Liver (tissue), 3 donors: ENCODE measurements around the gene GLS.

Experiments used
- CTCF ChIP-seq: fragments of 150-350 bp; IDR thresholded peaks from 2 replicates; pipeline ENCODE4 v1.5.1; 2017; ENCODE audit warnings: improper control_type of control experiment, low read depth, low read length; ENCODE audit not compliant: missing input control
- JUND ChIP-seq, 2 donors: IDR thresholded peaks; 2 replicates each; pipeline ENCODE4 v1.6.1; 2016; ENCODE audit warnings: antibody characterized with exemption in 2 of 2
- MAX ChIP-seq: IDR thresholded peaks from 2 replicates; pipeline ENCODE4 v1.6.1; 2016; ENCODE audit warnings: antibody characterized with exemption
- RAD21 ChIP-seq, 2 donors: IDR thresholded peaks; 2 replicates each; pipeline ENCODE4 v1.6.1; 2016; ENCODE audit warnings: antibody characterized with exemption in 2 of 2, mild to moderate bottlenecking in 2 of 2
- REST ChIP-seq: IDR thresholded peaks from 2 replicates; pipeline ENCODE4 v1.6.1; 2016; ENCODE audit warnings: antibody characterized with exemption, mild to moderate bottlenecking
- SP1 ChIP-seq: IDR thresholded peaks from 2 replicates; pipeline ENCODE4 v1.6.1; 2018; ENCODE audit warnings: antibody characterized with exemption, mild to moderate bottlenecking
- YY1 ChIP-seq: IDR thresholded peaks from 2 replicates; pipeline ENCODE4 v1.6.1; 2016; ENCODE audit warnings: antibody characterized with exemption, mild to moderate bottlenecking
- ZBTB33 ChIP-seq: IDR thresholded peaks from 2 replicates; pipeline ENCODE4 v1.6.1; 2016; ENCODE audit warnings: antibody characterized with exemption
- donor health status: healthy.
- donor health status: healthy.

- TF ChIP-seq CTCF = no peak
- TF ChIP-seq YY1 = no peak
- TF ChIP-seq REST = no peak
- TF ChIP-seq JUND (IDR thresholded peaks at IDR 0.05) = no peak
- no peak for TF ChIP-seq RAD21 (IDR thresholded peaks at IDR 0.05)
- TF ChIP-seq MAX = no peak
- TF ChIP-seq SP1 = no peak
- no peak for TF ChIP-seq ZBTB33
Measured at GRCh38 chr2:190976521-190976920, 95.9 kb downstream of the GLS start.
